Measurements from ENCODE around the gene ACOXL.

The ACOXL gene

DNA sequence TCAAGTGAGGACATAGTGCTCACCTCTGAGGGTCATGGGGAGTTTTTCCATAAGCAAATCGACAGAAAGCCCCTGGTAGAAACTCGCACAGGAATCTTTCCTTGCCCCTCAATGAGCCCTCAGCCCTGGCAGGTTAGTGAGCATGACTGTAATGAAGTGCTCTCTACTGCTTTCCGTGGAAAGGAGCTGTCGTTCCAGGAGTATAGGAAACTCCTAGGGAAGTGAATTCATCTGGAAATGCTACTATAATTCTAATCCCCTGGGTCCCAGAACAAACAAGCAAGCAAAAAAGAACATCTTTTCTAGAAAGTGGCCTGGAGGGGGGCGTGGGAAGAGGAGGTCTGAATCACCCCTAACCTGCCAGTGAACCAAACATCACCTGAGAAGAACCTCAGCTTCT is 406.5 kb downstream of the ACOXL start:
- Mint-ChIP-seq H3K27me3 (no peaks in the 10 kb centered on the region), H3K9me3 (no peaks in the 10 kb centered on the region), H3K36me3 (ENCODE audit: low read depth) (peaks cover 94% of the 10 kb centered on the region), H3K27ac (no peak overlapping the region), H3K4me1 (ENCODE audit: low read depth) (peaks cover 37% of the 10 kb centered on the region), H3K4me3 (no peak overlapping the region)
- DNase-seq, result no peak

DNA sequence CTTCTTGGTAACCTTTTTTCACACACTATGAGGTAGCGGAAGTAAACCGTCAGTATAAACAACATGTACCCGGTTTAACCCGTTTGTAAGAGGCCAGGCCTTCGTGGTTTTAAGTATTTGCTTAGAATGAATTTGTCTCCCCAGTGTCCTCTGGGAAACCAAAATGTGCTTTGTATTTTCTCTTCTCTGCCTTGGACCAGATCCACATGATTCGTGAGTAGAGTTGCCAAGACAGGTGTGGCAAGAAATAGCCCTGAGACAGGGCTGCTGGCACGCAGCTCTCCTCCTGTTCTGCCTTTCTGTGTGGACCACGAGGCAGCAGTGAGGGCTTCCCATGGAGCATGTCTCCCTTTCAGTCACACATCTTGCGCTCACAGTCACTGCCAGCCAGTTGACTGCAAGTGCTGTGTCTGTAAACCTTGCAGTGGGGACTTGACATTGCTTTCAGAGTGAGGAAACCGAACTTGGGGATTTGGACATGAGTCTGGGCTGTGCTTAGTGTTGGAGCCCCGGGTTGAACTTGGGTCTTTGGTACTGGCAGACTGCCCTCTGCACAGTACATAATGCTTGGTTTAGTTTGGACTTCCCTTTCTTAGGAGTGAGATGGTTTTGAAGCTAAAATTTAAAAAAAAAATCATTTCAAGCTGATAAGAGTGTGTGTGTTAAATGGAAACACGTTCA is 407.4 kb downstream of the ACOXL start:
- no peak for DNase-seq
- peaks cover 35% of the 10 kb centered on the region for H3K4me1 Mint-ChIP-seq (ENCODE audit: low read depth)
- H3K36me3 Mint-ChIP-seq (ENCODE audit: low read depth), result peaks cover 94% of the 10 kb centered on the region
- no peak overlapping the region for H3K4me3 Mint-ChIP-seq
- H3K27me3 Mint-ChIP-seq, result no peaks in the 10 kb centered on the region
- H3K9me3 Mint-ChIP-seq, result no peaks in the 10 kb centered on the region
- H3K27ac Mint-ChIP-seq, result no peak overlapping the region

DNA sequence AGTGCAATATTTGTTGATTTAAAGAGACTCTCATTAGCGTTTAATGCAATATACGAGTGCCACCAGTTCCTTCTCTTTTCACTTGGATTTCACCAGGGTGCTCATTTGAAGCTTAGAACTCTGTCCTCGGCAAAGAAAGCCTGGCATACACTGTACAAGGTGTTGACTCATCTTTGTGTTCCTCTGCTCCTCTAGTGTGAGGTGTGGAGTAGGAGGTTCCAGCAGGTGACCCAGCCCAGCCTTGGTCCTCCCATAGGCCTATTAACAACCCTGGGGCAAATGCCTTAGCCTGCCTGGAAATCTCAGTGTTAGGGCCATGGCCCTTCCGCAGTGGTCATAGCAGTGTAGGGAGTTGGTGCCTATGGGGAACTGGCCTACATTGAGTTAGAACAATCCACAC is 408.4 kb downstream of the ACOXL start:
- H3K4me3 Mint-ChIP-seq, result no peak overlapping the region
- peaks cover 39% of the 10 kb centered on the region for H3K4me1 Mint-ChIP-seq (ENCODE audit: low read depth)
- peaks cover 94% of the 10 kb centered on the region for H3K36me3 Mint-ChIP-seq (ENCODE audit: low read depth)
- no peaks in the 10 kb centered on the region for H3K9me3 Mint-ChIP-seq
- H3K27me3 Mint-ChIP-seq, result no peaks in the 10 kb centered on the region
- no peak for DNase-seq
- no peak overlapping the region for H3K27ac Mint-ChIP-seq

DNA sequence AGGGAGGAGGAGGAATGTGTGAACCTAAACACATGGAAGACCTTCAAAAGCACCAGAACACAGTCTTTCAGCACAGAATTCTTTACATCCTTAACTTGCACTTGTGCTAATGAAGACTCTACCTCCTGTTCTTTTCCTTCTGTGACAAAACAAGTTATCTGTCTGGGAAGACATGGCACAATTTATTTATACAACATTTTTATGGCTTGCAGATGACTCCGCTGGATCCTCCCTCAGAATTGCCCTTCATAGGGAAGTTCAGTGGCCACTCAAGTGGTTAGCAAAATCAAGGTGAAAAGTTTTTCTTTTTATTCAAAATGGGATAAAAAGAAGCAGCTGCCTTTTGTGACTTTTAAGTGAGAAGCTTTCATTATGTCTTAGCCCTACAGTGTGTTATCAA is 409.7 kb downstream of the ACOXL start:
- Mint-ChIP-seq H3K9me3 (no peaks in the 10 kb centered on the region), H3K4me1 (ENCODE audit: low read depth) (peaks cover 39% of the 10 kb centered on the region), H3K4me3 (no peak overlapping the region), H3K27ac (no peak overlapping the region), H3K27me3 (no peaks in the 10 kb centered on the region), H3K36me3 (ENCODE audit: low read depth) (peaks cover 91% of the 10 kb centered on the region)
- no peak for DNase-seq

DNA sequence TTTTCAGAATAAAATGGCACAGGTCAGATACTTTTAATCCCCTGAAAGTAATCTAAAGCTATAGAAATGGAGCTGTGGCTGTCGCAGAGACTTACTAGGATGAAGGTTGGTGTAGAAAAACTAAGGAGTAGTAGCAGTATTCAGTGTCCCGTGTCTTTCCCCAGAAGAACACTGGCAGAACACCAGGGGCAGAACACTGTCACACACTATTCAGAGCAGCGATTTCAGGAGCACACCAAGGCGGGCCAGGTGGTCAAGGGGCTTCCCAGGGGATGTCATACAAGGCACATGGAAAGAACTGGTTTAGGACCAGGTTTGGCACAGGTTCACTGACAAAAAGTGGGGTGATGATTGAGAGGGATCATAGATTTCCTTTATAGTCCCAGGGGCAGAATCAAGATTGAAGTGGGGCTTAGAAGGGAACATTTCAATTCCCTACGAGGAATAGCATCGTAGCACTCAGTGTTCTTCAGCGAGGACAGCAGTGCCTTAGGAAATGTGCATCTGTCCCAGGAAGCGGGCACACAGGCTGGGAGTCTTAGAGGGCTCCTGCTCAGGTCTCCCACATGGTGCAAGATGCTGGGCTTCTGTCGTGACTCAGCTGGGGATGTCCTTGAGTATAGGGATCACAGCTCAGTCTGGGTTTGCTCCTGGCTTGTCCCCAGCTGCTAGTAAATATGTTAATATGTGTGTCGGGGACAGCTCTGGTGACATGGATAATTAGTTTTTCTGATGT is 410.9 kb downstream of the ACOXL start:
- Mint-ChIP-seq H3K27ac (no peak overlapping the region), H3K4me3 (no peak overlapping the region), H3K4me1 (ENCODE audit: low read depth) (peaks cover 42% of the 10 kb centered on the region), H3K36me3 (ENCODE audit: low read depth) (peaks cover 92% of the 10 kb centered on the region), H3K9me3 (no peaks in the 10 kb centered on the region), H3K27me3 (no peaks in the 10 kb centered on the region)
- DNase-seq, result no peak

DNA sequence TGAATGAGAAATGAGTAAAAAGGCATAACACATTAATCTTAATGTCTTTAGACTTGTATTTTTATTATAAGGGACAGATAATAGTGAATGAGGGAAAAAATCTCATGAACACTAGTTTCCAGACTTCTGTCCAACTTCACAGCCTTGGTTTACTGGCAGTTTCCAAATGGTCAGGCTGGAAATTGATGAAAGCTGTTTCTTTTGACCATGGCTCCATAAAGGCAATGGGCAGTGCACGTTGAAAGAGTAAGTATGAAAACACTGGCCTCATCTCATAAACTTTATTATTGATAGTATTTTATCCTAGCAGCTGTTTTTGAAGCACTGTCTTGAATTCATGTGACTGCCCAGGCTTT is 411.4 kb downstream of the ACOXL start:
- no peaks in the 10 kb centered on the region for H3K27me3 Mint-ChIP-seq
- H3K36me3 Mint-ChIP-seq (ENCODE audit: low read depth), result peaks cover 92% of the 10 kb centered on the region

DNA sequence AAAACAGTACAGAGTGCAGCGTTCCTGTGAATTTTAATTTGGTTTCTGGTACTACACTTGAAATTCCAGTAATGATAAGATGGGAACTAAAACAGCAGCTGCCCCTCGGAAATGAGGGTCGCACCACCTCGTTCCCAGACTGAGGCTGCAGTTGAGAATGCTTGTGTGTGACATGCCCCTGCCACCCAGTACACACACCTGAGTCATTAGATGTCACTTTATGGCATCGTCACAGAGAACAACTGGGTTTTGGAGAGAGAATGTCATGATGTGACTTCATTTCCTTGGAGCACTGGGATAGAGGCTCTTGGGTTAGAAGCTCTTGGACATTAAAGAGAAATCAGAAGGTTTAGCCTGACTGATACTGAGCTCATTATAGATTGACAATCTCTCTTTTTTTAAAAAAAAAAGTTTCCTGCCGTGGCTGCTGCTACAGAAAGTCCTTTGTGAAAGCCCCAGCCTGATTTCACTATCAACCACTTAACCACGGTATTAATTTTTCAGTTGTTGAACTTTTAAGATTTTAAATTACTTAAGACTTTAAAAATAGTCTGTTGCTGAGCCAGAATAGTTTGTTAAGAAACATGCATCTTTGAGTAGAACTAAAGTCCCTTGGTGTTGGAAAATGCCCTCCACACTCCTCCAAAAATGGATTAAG is 412.9 kb downstream of the ACOXL start:
- H3K4me3 Mint-ChIP-seq, result no peak overlapping the region
- peaks cover 92% of the 10 kb centered on the region for H3K36me3 Mint-ChIP-seq (ENCODE audit: low read depth)
- H3K27me3 Mint-ChIP-seq, result no peaks in the 10 kb centered on the region
- no peak for DNase-seq
- H3K9me3 Mint-ChIP-seq, result no peaks in the 10 kb centered on the region
- H3K4me1 Mint-ChIP-seq (ENCODE audit: low read depth), result peaks cover 55% of the 10 kb centered on the region
- peak overlapping the region; percentile 59 for H3K27ac Mint-ChIP-seq

More for the DNA sequence above, 411.4 kb downstream of the ACOXL start:
- H3K27ac Mint-ChIP-seq, result no peak overlapping the region
- peaks cover 46% of the 10 kb centered on the region for H3K4me1 Mint-ChIP-seq (ENCODE audit: low read depth)
- no peak overlapping the region for H3K4me3 Mint-ChIP-seq
- DNase-seq, result no peak
- H3K9me3 Mint-ChIP-seq, result no peaks in the 10 kb centered on the region

DNA sequence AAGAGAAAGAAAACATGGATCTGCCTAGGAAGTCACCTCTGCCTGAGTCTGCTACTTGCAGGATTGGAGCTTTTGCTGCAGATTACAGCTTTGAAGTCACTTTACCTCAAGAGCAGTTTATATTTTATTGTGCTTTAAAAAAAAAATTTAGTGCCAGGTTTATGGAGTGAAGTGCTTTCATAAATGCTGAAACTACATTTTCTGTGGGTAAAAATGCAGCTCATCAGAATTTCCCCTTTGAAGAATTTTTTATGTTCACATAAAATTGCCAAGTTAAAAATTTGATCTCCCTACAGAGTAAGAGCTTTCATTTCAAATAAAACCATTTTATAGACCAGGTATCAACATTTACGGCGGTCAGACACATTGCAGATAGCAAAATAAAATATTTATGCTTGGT is 413.6 kb downstream of the ACOXL start:
- no peak overlapping the region for H3K4me3 Mint-ChIP-seq
- H3K27me3 Mint-ChIP-seq, result no peaks in the 10 kb centered on the region
- DNase-seq, result no peak
- peaks cover 55% of the 10 kb centered on the region for H3K4me1 Mint-ChIP-seq (ENCODE audit: low read depth)
- H3K27ac Mint-ChIP-seq, result no peak overlapping the region
- H3K36me3 Mint-ChIP-seq (ENCODE audit: low read depth), result peaks cover 92% of the 10 kb centered on the region
- H3K9me3 Mint-ChIP-seq, result no peaks in the 10 kb centered on the region

DNA sequence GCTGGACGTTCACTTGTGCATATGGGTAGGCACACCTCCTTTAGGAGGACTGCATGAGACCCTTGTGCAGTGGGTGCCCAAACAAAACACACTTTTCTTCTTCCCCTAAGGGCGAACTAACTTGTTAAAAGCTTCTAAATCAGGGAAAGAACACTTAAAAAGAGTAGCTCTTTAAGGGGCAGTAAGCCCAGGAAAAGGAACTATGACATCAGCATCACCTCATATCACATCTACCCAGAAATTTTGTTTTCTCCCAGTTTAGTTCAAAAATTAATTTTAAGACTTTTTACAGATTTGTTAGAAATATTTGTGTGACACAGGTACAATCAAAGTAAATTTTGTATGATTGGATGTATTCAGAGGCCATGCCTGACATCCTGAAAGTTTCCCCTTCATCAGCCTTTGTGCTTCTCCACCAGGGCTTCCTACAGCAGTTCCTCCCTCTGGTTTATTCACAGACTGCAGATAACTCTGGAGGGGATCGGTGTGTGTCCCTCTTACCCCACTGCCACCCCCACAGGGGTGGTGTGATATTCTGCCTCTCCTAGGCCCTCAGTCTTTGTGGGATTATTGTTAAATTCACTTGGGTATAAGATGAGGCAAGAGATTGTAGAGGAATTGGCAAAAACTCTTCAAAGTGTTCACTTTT is 416.0 kb downstream of the ACOXL start:
- Mint-ChIP-seq H3K4me3 (no peak overlapping the region), H3K27me3 (no peaks in the 10 kb centered on the region), H3K27ac (no peak overlapping the region), H3K36me3 (ENCODE audit: low read depth) (peaks cover 94% of the 10 kb centered on the region), H3K9me3 (no peaks in the 10 kb centered on the region), H3K4me1 (ENCODE audit: low read depth) (peaks cover 44% of the 10 kb centered on the region)
- DNase-seq, result no peak

DNA sequence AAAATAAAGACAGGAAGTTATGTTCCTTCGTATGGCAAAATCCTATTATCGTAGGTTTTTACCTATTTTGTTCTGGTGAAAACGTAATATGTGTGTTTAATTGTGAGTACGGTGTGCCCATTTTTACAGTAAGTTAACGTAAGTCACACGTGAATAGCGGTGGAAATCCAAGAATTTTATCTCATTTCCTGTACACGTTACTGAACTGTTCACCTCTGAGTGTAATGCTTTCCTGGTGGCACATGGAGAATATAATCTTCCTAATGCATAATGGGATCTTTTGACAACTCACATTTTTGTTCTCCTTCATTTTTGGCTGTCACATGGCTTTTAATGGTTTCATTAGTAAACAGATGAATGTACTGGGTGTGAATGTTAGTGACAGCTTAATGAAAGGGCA is 416.6 kb downstream of the ACOXL start:
- Mint-ChIP-seq H3K36me3 (ENCODE audit: low read depth) (peaks cover 94% of the 10 kb centered on the region), H3K27me3 (no peaks in the 10 kb centered on the region), H3K4me1 (ENCODE audit: low read depth) (peaks cover 44% of the 10 kb centered on the region), H3K4me3 (no peak overlapping the region), H3K9me3 (no peaks in the 10 kb centered on the region), H3K27ac (peak overlapping the region; percentile 3)
- no peak for DNase-seq

DNA sequence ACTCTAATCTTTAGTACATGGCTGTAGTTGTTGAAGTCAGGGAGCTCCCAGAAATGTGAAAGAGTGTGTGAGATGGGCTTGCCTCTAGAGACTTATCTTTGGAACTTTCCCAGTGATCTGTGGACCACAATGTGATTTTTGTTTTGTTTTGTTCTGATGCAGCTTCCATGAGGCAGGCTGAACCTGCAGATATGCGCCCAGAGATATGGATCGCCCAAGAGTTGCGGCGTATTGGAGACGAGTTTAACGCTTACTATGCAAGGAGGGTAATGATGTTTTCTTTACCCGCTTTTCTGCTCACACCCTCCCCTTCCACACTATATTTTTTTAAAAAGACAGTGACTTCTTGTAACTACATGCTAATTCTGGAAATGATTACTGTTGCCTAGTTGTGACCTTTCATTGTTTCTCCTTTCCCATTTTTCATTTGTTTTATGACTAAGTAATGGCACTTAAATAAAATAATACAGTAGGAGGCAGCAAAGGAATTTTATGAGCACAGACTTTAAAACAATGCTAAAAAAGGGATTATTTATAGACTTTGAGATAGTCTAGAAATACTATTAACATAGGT is 417.6 kb downstream of the ACOXL start:
- Mint-ChIP-seq H3K9me3 (no peaks in the 10 kb centered on the region), H3K4me1 (ENCODE audit: low read depth) (peaks cover 40% of the 10 kb centered on the region), H3K27ac (no peak overlapping the region), H3K36me3 (ENCODE audit: low read depth) (peaks cover 94% of the 10 kb centered on the region), H3K4me3 (no peak overlapping the region), H3K27me3 (no peaks in the 10 kb centered on the region)
- DNase-seq, result no peak

DNA sequence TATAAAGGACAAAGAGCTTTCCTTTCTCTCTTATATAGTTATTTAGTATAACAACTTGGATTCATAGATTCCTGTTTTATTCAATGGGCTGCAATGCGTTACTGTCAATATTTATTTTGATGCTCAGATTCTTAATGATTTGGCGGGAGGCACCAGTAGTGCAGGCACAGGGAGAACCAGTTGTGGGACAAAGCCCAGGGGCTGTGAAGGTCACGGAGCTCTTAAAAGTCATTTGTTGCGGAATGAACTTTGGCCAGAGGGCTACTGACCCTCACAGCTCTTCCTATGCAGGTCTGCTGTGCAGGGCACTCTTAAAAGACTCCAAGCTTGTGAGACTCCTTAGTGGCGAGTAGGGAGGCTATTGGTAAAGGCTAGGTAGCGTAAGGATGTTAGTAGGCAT is 422.4 kb downstream of the ACOXL start:
- Mint-ChIP-seq H3K9me3 (no peaks in the 10 kb centered on the region), H3K4me3 (no peak overlapping the region), H3K36me3 (ENCODE audit: low read depth) (peaks cover 97% of the 10 kb centered on the region), H3K27me3 (no peaks in the 10 kb centered on the region), H3K4me1 (ENCODE audit: low read depth) (peaks cover 46% of the 10 kb centered on the region), H3K27ac (no peak overlapping the region)
- no peak for DNase-seq

DNA sequence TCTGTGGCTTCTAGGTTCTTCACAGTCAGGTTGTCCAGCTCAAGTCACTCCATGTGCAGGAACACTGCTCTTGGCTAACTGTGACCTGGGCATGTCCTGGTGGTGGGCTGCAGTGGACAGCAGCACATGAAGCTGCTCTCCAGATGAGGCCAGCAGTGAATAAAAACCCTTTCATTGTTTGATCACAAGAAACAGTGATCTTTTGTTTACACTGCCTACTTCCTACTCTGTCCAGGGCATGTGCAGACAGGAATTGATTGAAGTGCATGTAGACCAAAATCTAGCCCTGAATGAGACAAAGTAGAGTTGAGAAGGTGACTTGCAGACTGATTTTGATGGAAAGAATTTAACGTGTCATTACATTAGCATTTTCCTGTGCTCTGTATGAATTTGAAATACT is 423.2 kb downstream of the ACOXL start:
- peak overlapping the region; percentile 27 for H3K27ac Mint-ChIP-seq
- no peak overlapping the region for H3K4me3 Mint-ChIP-seq
- H3K36me3 Mint-ChIP-seq (ENCODE audit: low read depth), result peaks cover 97% of the 10 kb centered on the region
- no peaks in the 10 kb centered on the region for H3K27me3 Mint-ChIP-seq
- peaks cover 49% of the 10 kb centered on the region for H3K4me1 Mint-ChIP-seq (ENCODE audit: low read depth)
- no peak for DNase-seq
- H3K9me3 Mint-ChIP-seq, result no peaks in the 10 kb centered on the region

DNA sequence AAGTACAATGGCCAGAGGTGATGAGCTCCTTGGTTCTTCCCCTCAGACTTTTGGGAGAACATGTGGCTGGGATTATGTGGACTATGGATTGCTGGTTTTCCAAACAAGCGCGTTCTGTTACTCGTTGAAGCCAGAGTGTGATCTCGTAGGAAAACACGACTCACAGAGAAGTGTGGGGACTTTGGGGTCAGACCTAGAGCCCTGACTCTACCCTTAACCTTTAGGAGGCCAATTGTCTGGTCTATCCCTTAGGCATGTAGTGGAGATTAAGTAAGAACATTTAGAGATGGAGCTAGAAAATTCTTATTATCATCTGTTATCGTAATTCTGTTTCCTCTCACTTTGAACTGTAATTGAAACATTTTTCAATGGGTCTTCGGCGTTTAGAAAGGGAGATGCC is 424.2 kb downstream of the ACOXL start:
- Mint-ChIP-seq H3K9me3 (no peaks in the 10 kb centered on the region), H3K27me3 (no peaks in the 10 kb centered on the region), H3K36me3 (ENCODE audit: low read depth) (peaks cover 97% of the 10 kb centered on the region), H3K4me1 (ENCODE audit: low read depth) (peaks cover 52% of the 10 kb centered on the region), H3K4me3 (no peak overlapping the region), H3K27ac (peak overlapping the region; percentile 66)
- no peak for DNase-seq

Measured in activated T-cell treated with anti-CD3 and anti-CD28 coated beads, Interleukin-2, amount 50 U/mL, for 24 hours (primary cell).